WI38 (cell line): ENCODE results near the gene BCAR3.

Experiments used
- H3K4me3 ChIP-seq: 2 replicates; pipeline ENCODE4 v1.5.1; 2011; ENCODE audit warnings: low read depth, mild to moderate bottlenecking, control low read depth, low read length
- CTCF ChIP-seq: IDR thresholded peaks from 2 replicates; pipeline ENCODE4 v1.5.1; 2012; ENCODE audit warnings: low read depth, mild to moderate bottlenecking, control low read depth, low read length

BCAR3 gene

GRCh38 chr1:93625582-93626327 lies 55.9 kb downstream of the BCAR3 start:
- H3K4me3 ChIP-seq = no peak overlapping the region
- no peak for TF ChIP-seq CTCF

- TF ChIP-seq CTCF = no peak
- no peak overlapping the region for H3K4me3 ChIP-seq
Measured at GRCh38 chr1:93623875-93624274, 57.8 kb downstream of the BCAR3 start.

GRCh38 chr1:93623436-93623835 lies 58.2 kb downstream of the BCAR3 start:
- H3K4me3 ChIP-seq = no peak overlapping the region
- no peak for TF ChIP-seq CTCF

GRCh38 chr1:93621246-93621645 lies 60.4 kb downstream of the BCAR3 start:
- no peak overlapping the region for H3K4me3 ChIP-seq
- TF ChIP-seq CTCF = no peak

- H3K4me3 ChIP-seq = no peak overlapping the region
- TF ChIP-seq CTCF = no peak
Measured at GRCh38 chr1:93620841-93621210, 60.8 kb downstream of the BCAR3 start.

- TF ChIP-seq CTCF = no peak
- H3K4me3 ChIP-seq = no peak overlapping the region
Measured at GRCh38 chr1:93620172-93620840, 61.3 kb downstream of the BCAR3 start.

- H3K4me3 ChIP-seq = no peak overlapping the region
- no peak for TF ChIP-seq CTCF
Measured at GRCh38 chr1:93619507-93620171, 62.0 kb downstream of the BCAR3 start.
